Frontal cortex (tissue), 4 donors: ENCODE data around the gene CCDC194. TPM values are rescaled to one million over a fixed set of nuclear protein-coding genes. Genes with fewer than 3 reads are reported as not detected.

Experiments used
- DNase-seq, 2 donors: peaks; one replicate each; pipeline ENCODE4 v3.0.0; 2012; ENCODE audit warnings: low spot score in 2 of 2
- FAIRE-seq: peaks from 2 replicates; lab custom pipeline; 2012; peaks lifted over from hg19 to GRCh38; lab: Jason Lieb, UNC
- total RNA-seq: library from RNA; depleted of rRNA; stranded (reverse); fragments of >200 nt; gene quantifications from one replicate; pipeline ENCODE4 v1.2.3, GENCODE V29; 2014
- donor health status: control.
- donor health status: control.
- donor health status: control.

The CCDC194 gene
- total RNA-seq, 1 donor from 2014 or later, result not detected

GRCh38 chr19:17341386-17341785, 52.6 kb downstream of the CCDC194 start:
- FAIRE-seq (no peak), DNase-seq (no peak)

GRCh38 chr19:17340871-17341357, 53.1 kb downstream of the CCDC194 start:
- DNase-seq, result no peak
- no peak for FAIRE-seq

Other genes starting within 250 kb of the CCDC194 start
- gene USE1, start 178.8 kb downstream of the CCDC194 start, total RNA-seq, result 15.1 TPM
- gene OCEL1, start 168.0 kb downstream of the CCDC194 start, total RNA-seq, result 0.82 TPM
- gene NR2F6, start 148.3 kb downstream of the CCDC194 start, total RNA-seq, result 9.8 TPM
- gene USHBP1, start 129.5 kb downstream of the CCDC194 start, total RNA-seq, result 0.82 TPM
- 66.9 TPM for gene BABAM1, start 126.8 kb downstream of the CCDC194 start, total RNA-seq
- gene ANKLE1, start 112.3 kb downstream of the CCDC194 start, total RNA-seq, result 0.82 TPM
- 20.4 TPM for gene ABHD8, start 90.8 kb downstream of the CCDC194 start, total RNA-seq
- gene MRPL34, start 88.3 kb downstream of the CCDC194 start, total RNA-seq, result 11.4 TPM
- 10.2 TPM for gene DDA1, start 84.6 kb downstream of the CCDC194 start, total RNA-seq
- gene ANO8, start 59.3 kb downstream of the CCDC194 start, total RNA-seq, result 20.0 TPM
- gene GTPBP3, start 56.6 kb downstream of the CCDC194 start, total RNA-seq, result 11.8 TPM
- gene PLVAP, start 16.9 kb downstream of the CCDC194 start, total RNA-seq, result under 0.01 TPM
- 1.6 TPM for gene BST2, start 11.4 kb upstream of the CCDC194 start, total RNA-seq
- gene MVB12A, start 25.9 kb upstream of the CCDC194 start, total RNA-seq, result 17.5 TPM
- 0.82 TPM for gene TMEM221, start 54.5 kb upstream of the CCDC194 start, total RNA-seq
- gene NXNL1, start 66.7 kb upstream of the CCDC194 start, total RNA-seq, result not detected
- 10.2 TPM for gene SLC27A1, start 76.3 kb upstream of the CCDC194 start, total RNA-seq
- gene PGLS, start 117.5 kb upstream of the CCDC194 start, total RNA-seq, result 38.3 TPM
- gene COLGALT1, start 161.5 kb upstream of the CCDC194 start, total RNA-seq, result 17.1 TPM